ENCODE measurements around the gene CGN.

The CGN gene

DNA sequence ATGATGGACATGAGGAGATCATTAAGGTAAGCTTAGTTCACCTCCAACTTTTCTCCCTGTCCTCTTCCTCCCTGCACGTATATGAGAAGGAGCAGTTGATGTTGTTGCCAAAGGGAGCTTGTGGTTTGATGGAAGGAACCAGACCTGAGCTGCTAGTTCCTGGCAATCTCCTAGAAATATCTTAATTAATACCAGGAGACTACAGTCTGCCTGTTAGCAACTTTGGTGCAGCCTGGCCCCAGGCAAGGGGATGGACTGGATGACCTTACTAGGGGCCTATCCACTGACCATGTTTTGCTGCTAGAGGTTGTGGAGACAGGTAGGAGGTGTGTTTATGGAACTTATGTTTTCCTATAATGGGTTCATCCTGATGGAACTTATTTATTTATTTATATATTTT lies 51.5 kb downstream of the CGN start:
- no peak for DNase-seq

DNA sequence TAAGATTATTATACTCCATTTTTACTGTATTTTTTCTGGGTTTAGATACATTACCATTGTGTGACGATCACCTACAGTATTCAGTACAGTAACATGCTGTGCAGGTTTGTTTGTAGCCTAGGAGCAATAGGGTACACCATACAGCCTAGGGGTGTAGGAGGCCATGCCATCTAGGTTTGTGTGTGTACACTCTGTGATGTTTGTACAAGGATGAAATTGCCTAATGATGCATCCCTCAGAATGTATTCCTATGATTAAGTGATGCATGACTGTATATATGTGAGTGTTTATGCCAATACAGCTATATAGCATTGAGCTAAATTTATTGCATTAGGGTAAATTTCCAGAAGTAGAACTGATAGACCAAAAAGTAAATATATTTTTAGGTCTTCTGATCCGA lies 52.2 kb downstream of the CGN start:
- DNase-seq, result no peak

- DNase-seq, result no peak
Observed at GRCh38 chr1:151565502-151566189, 54.5 kb downstream of the CGN start.

DNA sequence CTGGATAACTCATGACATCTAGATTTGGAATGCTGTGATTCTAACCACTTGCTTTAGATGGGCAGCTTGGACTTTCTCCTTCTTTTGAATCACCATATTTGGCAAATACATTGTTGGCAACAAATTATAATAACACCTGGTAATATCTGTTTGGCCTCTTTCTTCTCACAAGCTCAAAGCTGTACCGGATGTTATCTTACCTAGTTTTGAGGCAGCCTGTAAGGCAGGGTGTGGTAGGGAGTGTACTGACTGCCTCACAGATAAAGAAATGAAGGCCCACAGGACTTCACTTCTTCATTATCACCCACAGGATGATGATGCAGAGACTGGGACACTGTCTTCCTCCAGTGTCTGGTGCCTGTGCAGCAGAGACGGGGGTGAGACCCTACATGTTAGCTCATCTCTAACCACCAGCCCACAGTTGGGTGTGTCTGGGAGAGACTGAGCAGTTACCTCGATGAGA lies 57.5 kb downstream of the CGN start:
- DNase-seq, result no peak

DNA sequence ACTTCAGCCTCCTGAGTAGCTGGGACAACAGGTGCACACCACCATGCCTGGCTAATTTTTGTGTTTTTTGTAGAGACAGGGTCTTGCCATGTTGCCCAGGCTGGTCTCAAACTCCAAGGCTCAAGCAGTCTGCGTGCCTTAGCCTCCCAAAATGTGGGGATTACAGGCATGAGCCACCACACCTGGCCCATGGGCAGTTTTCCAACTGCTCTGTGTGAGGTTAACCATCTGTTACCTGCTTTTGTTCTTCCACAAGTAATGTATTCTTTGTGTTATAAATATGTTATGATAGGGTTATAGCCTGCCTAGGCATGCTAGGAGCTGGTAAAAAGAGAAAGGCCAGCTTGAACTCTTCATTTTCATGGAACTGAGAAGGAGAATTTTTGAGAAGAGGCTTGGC lies 59.6 kb downstream of the CGN start:
- DNase-seq, result no peak

DNA sequence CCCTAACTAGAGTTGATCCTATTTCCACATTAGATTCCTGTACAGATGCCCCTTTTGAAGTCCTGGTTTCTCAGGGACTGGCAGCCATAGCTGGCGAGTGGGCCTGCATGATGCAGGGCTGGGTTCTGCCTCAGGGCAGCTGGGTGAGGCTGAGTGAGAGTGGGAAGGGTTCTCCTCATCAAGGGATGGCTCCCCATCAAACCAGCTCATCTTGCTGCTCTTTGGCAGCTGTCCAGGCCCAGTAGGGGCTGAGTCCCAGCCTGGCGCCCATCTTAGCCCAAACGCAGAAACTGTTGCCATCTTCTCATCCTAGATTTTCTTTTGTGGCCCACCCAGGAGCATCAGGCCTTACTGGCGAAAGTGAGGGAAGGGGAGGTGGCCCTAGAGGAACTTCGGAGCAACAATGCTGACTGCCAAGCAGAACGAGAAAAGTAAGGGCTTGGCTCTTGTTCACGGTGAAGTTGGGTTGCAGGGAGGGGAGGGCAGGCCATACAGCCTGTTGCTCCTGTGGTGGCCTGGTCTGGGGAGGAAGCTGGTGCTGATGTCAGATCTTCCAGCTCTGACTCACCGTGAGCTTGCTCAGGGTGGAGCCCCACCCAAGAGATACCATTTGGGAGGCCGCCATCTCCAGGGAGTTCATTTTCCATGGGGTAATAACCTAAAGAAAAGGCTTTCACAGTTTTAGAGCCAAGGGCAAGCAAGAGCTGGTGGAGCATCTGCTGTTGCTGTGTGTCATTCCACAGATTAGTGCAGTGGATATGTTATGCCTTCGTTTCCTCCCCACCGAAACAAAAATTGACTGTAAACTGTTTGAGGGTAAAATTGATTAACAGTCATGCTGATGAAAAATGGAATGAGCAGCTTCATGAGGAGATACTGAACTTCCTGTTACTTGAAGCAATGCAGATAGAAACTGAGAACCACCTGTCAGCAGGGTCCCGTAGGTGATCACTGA lies 63.7 kb downstream of the CGN start:
- DNase-seq, result no peak

GRCh38 chr1:151577173-151577572 lies 66.0 kb downstream of the CGN start:
- no peak for DNase-seq

DNA sequence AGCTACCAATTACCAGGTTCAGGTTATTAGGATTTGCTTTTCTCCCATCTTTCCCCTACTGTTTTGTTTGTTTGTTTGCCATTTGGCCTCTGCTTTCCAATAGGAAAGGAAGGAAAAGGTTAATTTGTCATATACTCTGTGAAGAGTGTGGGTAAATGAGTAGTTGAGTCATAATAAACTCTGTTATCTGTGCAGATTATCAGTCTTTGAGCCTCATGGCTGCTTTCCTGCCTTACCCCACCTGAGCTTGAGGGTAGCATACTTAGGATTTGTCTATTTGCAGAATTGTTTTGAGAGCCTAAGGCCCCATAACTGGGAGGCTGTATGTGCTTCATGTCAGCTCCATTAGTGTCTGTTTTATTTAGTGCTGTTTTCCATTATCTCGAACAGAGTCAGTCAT lies 67.8 kb downstream of the CGN start:
- no peak for DNase-seq

DNA sequence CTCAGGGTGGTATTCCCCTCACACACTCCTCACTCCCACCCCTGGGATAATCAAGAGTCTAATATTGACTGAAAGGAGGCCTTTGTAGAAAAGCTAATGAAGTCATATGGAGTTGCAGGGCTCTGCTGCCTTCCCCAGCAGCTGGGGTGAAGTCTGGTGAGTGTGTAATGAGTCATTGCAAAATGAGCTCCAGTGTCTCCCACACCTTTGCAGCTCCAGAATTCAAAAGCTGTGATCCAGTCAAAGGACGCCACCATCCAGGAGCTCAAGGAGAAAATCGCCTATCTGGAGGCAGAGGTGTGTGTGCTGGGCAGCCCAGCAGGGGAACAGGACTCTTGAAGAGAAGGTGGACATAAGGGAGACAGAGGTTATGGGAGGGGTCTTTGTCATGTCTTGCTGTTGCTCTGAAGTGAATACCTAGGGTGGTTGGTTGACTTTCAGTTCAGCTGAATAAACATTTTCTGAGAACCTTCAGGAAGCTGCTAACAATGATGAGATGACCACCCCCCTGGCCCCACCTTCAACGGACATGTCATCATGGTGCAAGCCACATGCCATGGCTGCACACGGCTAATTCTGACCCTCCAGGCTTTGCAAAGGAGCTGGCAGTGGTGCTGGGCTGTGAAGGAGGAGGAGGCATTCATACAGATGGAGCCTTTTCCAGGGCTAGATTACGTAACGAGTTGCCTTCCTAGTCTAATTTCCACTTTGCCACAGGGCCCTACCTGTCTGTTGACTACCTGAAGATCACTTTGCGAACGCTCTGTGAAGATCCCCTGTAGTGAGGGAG lies 68.4 kb downstream of the CGN start:
- DNase-seq, result no peak

DNA sequence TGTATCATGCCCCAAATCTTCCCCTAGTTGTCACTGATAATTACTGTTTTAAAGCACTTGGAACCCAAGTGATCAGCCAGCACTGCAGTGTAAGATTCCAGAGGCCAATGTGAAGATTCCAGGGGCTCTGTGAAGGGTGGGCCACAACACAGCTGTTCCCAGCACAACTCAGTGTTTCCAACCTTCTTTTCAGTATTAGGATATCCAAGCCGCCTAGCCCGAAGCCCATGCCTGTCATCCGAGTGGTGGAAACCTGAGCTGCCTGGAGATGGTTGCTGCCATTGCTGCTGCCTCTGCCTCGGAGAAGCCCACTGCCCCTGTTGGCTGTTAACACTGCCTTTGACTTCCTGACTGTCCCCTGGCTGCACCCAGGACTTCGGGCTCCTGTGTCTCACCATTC lies 70.3 kb downstream of the CGN start:
- no peak for DNase-seq

GRCh38 chr1:151581921-151582320 lies 70.7 kb downstream of the CGN start:
- DNase-seq, result no peak

DNA sequence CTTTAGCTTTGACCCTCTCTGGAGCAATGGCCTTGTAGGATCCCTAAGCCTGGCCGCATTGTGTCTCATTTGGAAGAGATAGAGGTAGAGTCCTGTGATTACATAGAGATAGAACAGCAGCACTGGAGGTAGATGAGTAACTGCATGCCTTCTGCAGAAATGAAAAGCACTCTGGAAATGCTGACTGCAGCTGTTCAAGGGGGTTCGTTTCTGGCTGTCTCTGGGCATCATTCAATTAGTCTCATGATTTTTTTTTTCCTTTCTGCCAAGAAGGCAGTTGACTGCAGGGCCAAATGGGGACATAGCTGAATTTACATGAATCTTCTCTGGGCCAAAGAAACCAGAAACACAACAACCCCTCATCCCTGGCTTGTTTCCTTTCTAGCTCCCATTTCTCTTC lies 72.6 kb downstream of the CGN start:
- no peak for DNase-seq

GRCh38 chr1:151584278-151584677 lies 73.1 kb downstream of the CGN start:
- DNase-seq, result no peak

GRCh38 chr1:151584780-151585179 lies 73.6 kb downstream of the CGN start:
- no peak for DNase-seq

DNA sequence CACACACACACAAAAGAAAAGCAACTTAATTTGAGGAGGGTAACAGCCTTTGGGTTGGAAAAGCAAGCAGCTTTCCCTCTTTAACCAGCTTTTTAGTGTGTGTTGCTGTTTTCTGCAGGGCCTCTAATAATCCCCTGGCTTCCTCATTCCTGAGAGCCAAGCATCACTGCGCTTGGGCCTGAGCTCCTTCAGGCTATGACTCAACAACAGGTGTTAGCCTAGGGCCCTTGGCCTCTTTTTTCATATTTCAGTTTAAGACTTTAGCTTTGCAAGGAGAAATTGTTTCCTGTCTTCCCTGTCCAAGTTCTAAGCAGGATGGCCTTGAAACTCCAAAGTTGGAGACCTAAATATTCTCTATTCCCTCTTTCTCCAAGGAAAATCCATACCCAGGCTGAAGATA lies 74.4 kb downstream of the CGN start:
- DNase-seq, result no peak

Data from NCI-H1694 treated with DMSO at 0.1 percent for 48 hours (cell line).